Breast epithelium (tissue), 4 donors: ENCODE measurements around the gene OST4. TPM values are rescaled to one million over a fixed set of nuclear protein-coding genes. Genes with fewer than 3 reads are reported as not detected.

ENCODE experiments used
- DNase-seq, 2 donors: peaks; one replicate each; pipeline ENCODE4 v3.0.0-alpha.2; 2019; ENCODE audit warnings: low spot score in 2 of 2
- H3K27ac ChIP-seq, 2 donors: fragments of 200-600 bp; sonication (generic) in 1 of 2; one replicate each; pipeline ENCODE4 v1.5.1; 2016 to 2019; ENCODE audit warnings: mild to moderate bottlenecking in 1 of 2
- H3K27me3 ChIP-seq, 2 donors: fragments of 200-600 bp; sonication (generic) in 1 of 2; one replicate each; pipeline versions ENCODE4 v1.5.1 to v1.6.0; 2017 to 2019; ENCODE audit warnings: control low read depth in 1 of 2, mild to moderate bottlenecking in 1 of 2
- H3K36me3 ChIP-seq: fragments of 200-600 bp; one replicate; pipeline ENCODE4 v1.5.1; 2019
- H3K4me1 ChIP-seq, 2 donors: fragments of 200-600 bp; sonication (generic); one replicate each; pipeline ENCODE4 v1.5.1; 2016 to 2019; ENCODE audit warnings: control low read depth in 1 of 2
- H3K4me3 ChIP-seq, 3 donors: fragments of 200-600 bp; sonication (generic); 1 replicate in 2 of 3; 2 replicates in 1 of 3; pipeline ENCODE4 v1.5.1; 2016 to 2019; ENCODE audit warnings: mild to moderate bottlenecking in 3 of 3, moderate library complexity in 2 of 3
- H3K9me3 ChIP-seq, 2 donors: fragments of 200-600 bp; sonication (generic) in 1 of 2; one replicate each; pipeline ENCODE4 v1.5.1; 2016 to 2019; ENCODE audit warnings: control low read depth in 1 of 2
- CTCF ChIP-seq, 3 donors: fragments of 450-650 bp; IDR thresholded peaks; one replicate each; pipeline ENCODE4 v1.5.1; 2016 to 2017; ENCODE audit warnings: antibody characterized with exemption in 3 of 3, mild to moderate bottlenecking in 3 of 3, moderate library complexity in 3 of 3
- POLR2A ChIP-seq: fragments of 450-650 bp; IDR thresholded peaks from one replicate; pipeline ENCODE4 v1.6.1; 2016; ENCODE audit warnings: antibody characterized with exemption, mild to moderate bottlenecking, moderate library complexity
- POLR2AphosphoS5 ChIP-seq, 3 donors: sonication (generic); formaldehyde crosslinking; IDR thresholded peaks; one replicate each; pipeline ENCODE4 v1.6.1; 2017; ENCODE audit warnings: antibody characterized with exemption in 3 of 3
- intact Hi-C: fragments of 100-400 bp; cut with DNase I; formaldehyde crosslinking; loops from one replicate; pipeline ENCODE4 v1.15.1; 2023; ENCODE audit warnings: low total_unique reads
- total RNA-seq, 3 donors: library from RNA; depleted of rRNA; stranded (reverse); fragments of >200 nt; gene quantifications; one replicate each; pipeline ENCODE4 v1.1.0, GENCODE V29; 2016

Gene OST4
- total RNA-seq, 3 donors from 2014 or later = 271 to 309 (median 281) TPM

- Histone ChIP-seq H3K27ac (no peak overlapping the region), H3K27me3 (no peaks in the 10 kb centered on the region), H3K4me3 (no peak overlapping the region), H3K4me1 (peaks cover 0 to 7% of the 10 kb centered on the region in 2 donors), H3K9me3 (no peaks in the 10 kb centered on the region), H3K36me3 (no peaks in the 10 kb centered on the region)
- no peak for TF ChIP-seq POLR2AphosphoS5 (IDR thresholded peaks at IDR 0.05)
- no peak for TF ChIP-seq CTCF (IDR thresholded peaks at IDR 0.05)
- TF ChIP-seq POLR2A = no peak
- intact Hi-C loops = no loop called here
- DNase-seq = no peak
Observed at GRCh38 chr2:27089111-27089954, 17.9 kb upstream of the OST4 start.

GRCh38 chr2:27088634-27089033 is 17.2 kb upstream of the OST4 start:
- no peak for DNase-seq
- no peak for TF ChIP-seq POLR2A
- TF ChIP-seq POLR2AphosphoS5 (IDR thresholded peaks at IDR 0.05) = no peak
- no peak for TF ChIP-seq CTCF (IDR thresholded peaks at IDR 0.05)
- Histone ChIP-seq H3K9me3 (no peaks in the 10 kb centered on the region), H3K27ac (no peak overlapping the region), H3K4me3 (no peak overlapping the region), H3K36me3 (no peaks in the 10 kb centered on the region), H3K4me1 (peaks cover 0 to 7% of the 10 kb centered on the region in 2 donors), H3K27me3 (no peaks in the 10 kb centered on the region)
- intact Hi-C loops = no loop called here

- H3K9me3 ChIP-seq = no peaks in the 10 kb centered on the region
- DNase-seq = no peak
- peaks cover 0 to 7% of the 10 kb centered on the region in 2 donors for H3K4me1 ChIP-seq
- no peaks in the 10 kb centered on the region for H3K36me3 ChIP-seq
- no peak for TF ChIP-seq POLR2AphosphoS5 (IDR thresholded peaks at IDR 0.05)
- no peak for TF ChIP-seq CTCF (IDR thresholded peaks at IDR 0.05)
- TF ChIP-seq POLR2A = no peak
- intact Hi-C loops = no loop called here
- H3K4me3 ChIP-seq = no peak overlapping the region
- H3K27ac ChIP-seq = no peak overlapping the region
- no peaks in the 10 kb centered on the region for H3K27me3 ChIP-seq
Observed at GRCh38 chr2:27087823-27088410, 16.5 kb upstream of the OST4 start.

GRCh38 chr2:27086724-27087593 is 15.5 kb upstream of the OST4 start, which contains the start of gene KHK:
Gene KHK (plus strand): TSS chr2:27086772. CDS start chr2:27087260, 488 bp downstream.
- H3K36me3 ChIP-seq = no peaks in the 10 kb centered on the region
- peak; percentile 45 to 61 for DNase-seq
- H3K4me1 ChIP-seq = peaks cover 0 to 11% of the 10 kb centered on the region in 2 donors
- H3K27me3 ChIP-seq = no peaks in the 10 kb centered on the region
- TF ChIP-seq CTCF (IDR thresholded peaks at IDR 0.05) (no peak), POLR2A (no peak), POLR2AphosphoS5 (IDR thresholded peaks at IDR 0.05) (no peak)
- intact Hi-C loops = no loop called here
- H3K4me3 ChIP-seq = peak within 1 kb of the TSS; percentile 68 to 75 (median 74)
- peak within 1 kb of the TSS; percentile 74 to 89 for H3K27ac ChIP-seq
- H3K9me3 ChIP-seq = no peaks in the 10 kb centered on the region
